ENCODE data around the gene ZRANB1.
A peak's percentile ranks its signal among the peaks of the same experiment; 100 is the strongest.

Gene ZRANB1

DNA sequence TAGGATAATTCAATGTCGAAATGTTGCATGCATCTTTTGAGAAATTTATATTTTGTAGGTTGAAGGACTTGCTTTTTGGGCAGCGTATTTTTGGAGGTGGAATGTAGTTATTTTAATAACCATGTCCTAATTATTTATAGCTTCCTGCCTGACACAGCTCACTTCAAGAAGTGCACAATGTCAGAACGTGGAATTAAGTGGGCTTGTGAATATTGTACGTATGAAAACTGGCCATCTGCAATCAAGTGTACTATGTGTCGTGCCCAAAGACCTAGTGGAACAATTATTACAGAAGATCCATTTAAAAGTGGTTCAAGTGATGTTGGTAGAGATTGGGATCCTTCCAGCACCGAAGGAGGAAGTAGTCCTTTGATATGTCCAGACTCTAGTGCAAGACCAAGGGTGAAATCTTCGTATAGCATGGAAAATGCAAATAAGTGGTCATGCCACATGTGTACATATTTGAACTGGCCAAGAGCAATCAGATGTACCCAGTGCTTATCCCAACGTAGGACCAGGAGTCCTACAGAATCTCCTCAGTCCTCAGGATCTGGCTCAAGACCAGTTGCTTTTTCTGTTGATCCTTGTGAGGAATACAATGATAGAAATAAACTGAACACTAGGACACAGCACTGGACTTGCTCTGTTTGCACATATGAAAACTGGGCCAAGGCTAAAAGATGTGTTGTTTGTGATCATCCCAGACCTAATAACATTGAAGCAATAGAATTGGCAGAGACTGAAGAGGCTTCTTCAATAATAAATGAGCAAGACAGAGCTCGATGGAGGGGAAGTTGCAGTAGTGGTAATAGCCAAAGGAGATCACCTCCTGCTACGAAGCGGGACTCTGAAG, 620 bp downstream of the ZRANB1 start:
- no peak for ATAC-seq
- no peak for TF ChIP-seq SNAI2 (CRISPR knock-in tag; IDR thresholded peaks at IDR 0.05)
- TF ChIP-seq, protein P1, sequence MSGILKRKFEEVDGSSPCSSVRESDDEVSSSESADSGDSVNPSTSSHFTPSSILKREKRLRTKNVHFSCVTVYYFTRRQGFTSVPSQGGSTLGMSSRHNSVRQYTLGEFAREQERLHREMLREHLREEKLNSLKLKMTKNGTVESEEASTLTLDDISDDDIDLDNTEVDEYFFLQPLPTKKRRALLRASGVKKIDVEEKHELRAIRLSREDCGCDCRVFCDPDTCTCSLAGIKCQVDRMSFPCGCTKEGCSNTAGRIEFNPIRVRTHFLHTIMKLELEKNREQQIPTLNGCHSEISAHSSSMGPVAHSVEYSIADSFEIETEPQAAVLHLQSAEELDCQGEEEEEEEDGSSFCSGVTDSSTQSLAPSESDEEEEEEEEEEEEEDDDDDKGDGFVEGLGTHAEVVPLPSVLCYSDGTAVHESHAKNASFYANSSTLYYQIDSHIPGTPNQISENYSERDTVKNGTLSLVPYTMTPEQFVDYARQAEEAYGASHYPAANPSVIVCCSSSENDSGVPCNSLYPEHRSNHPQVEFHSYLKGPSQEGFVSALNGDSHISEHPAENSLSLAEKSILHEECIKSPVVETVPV (CRISPR knock-in tag; IDR thresholded peaks at IDR 0.05), result no peak
- no peak for TF ChIP-seq GLIS3 (CRISPR knock-in tag; IDR thresholded peaks at IDR 0.05)
- TF ChIP-seq ZNF70 (CRISPR knock-in tag; IDR thresholded peaks at IDR 0.05), result no peak
- TF ChIP-seq ZNF565 (CRISPR knock-in tag; conservative IDR thresholded peaks at IDR 0.05; ENCODE audit: low read depth), result no peak
- no peak for TF ChIP-seq ZC3H10 (CRISPR knock-in tag; IDR thresholded peaks at IDR 0.05)
- no peak for TF ChIP-seq ZFP3 (CRISPR knock-in tag; IDR thresholded peaks at IDR 0.05)
- TF ChIP-seq BACH2 (CRISPR knock-in tag; IDR thresholded peaks at IDR 0.05; ENCODE audit: borderline replicate concordance), result no peak
- TF ChIP-seq ESRRG (CRISPR knock-in tag; IDR thresholded peaks at IDR 0.05), result no peak
- no peak for TF ChIP-seq ZNF8 (CRISPR knock-in tag; IDR thresholded peaks at IDR 0.05)
- no peak for TF ChIP-seq TCF4 (CRISPR knock-in tag; IDR thresholded peaks at IDR 0.05; ENCODE audit: borderline replicate concordance)
- TF ChIP-seq CSDC2 (CRISPR knock-in tag; IDR thresholded peaks at IDR 0.05), result no peak
- TF ChIP-seq, protein P2, sequence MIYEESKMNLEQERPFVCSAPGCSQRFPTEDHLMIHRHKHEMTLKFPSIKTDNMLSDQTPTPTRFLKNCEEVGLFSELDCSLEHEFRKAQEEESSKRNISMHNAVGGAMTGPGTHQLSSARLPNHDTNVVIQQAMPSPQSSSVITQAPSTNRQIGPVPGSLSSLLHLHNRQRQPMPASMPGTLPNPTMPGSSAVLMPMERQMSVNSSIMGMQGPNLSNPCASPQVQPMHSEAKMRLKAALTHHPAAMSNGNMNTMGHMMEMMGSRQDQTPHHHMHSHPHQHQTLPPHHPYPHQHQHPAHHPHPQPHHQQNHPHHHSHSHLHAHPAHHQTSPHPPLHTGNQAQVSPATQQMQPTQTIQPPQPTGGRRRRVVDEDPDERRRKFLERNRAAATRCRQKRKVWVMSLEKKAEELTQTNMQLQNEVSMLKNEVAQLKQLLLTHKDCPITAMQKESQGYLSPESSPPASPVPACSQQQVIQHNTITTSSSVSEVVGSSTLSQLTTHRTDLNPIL (CRISPR knock-in tag; IDR thresholded peaks at IDR 0.05; ENCODE audit: low read depth), result no peak
- TF ChIP-seq, protein P3, sequence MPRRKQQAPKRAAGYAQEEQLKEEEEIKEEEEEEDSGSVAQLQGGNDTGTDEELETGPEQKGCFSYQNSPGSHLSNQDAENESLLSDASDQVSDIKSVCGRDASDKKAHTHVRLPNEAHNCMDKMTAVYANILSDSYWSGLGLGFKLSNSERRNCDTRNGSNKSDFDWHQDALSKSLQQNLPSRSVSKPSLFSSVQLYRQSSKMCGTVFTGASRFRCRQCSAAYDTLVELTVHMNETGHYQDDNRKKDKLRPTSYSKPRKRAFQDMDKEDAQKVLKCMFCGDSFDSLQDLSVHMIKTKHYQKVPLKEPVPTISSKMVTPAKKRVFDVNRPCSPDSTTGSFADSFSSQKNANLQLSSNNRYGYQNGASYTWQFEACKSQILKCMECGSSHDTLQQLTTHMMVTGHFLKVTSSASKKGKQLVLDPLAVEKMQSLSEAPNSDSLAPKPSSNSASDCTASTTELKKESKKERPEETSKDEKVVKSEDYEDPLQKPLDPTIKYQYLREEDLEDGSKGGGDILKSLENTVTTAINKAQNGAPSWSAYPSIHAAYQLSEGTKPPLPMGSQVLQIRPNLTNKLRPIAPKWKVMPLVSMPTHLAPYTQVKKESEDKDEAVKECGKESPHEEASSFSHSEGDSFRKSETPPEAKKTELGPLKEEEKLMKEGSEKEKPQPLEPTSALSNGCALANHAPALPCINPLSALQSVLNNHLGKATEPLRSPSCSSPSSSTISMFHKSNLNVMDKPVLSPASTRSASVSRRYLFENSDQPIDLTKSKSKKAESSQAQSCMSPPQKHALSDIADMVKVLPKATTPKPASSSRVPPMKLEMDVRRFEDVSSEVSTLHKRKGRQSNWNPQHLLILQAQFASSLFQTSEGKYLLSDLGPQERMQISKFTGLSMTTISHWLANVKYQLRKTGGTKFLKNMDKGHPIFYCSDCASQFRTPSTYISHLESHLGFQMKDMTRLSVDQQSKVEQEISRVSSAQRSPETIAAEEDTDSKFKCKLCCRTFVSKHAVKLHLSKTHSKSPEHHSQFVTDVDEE (CRISPR knock-in tag; IDR thresholded peaks at IDR 0.05), result no peak

DNA sequence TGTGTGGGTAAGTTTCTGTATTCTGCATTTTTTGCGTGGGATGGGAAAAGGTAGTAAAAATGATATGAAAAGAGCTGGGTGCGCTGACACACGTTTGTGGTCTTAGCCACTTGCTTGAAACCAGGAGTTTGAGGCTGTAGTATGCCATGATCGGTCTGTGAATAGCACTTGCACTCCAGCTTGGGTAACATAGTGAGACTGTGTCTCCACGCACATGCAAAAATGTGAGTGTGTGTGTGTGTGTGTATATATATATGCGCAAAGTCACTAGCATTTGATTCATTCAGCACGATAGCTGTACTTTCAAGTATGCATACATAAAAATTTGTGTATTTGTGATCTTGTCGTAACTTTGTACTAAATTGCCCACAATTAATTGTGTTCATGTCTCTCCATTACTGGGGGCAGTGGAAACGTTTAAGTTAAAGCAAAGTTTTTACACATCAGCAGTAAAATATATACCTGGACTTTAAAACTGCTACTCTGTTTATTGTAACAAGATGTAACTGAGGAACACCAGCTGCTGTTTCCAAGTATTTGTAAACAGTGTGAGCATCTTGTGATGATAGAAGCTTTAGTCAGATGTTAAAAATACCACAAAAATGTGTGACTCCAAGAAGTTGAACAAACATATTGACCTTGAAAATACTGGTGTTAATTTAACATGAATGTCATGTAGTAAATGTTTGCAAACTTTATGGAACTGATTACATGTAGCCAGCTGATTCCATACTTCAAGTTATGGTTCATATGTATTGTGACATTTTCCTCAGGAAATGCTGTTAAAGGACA, 1.6 kb downstream of the ZRANB1 start:
- ATAC-seq, result peak; percentile 76
- no peak for TF ChIP-seq TCF4 (CRISPR knock-in tag; IDR thresholded peaks at IDR 0.05; ENCODE audit: borderline replicate concordance)
- no peak for TF ChIP-seq GLIS3 (CRISPR knock-in tag; IDR thresholded peaks at IDR 0.05)
- TF ChIP-seq ZFP3 (CRISPR knock-in tag; IDR thresholded peaks at IDR 0.05), result no peak
- TF ChIP-seq, protein P1 (CRISPR knock-in tag; IDR thresholded peaks at IDR 0.05), result no peak
- TF ChIP-seq OSR1 (CRISPR knock-in tag; IDR thresholded peaks at IDR 0.05), result no peak
- no peak for TF ChIP-seq ZNF565 (CRISPR knock-in tag; conservative IDR thresholded peaks at IDR 0.05; ENCODE audit: low read depth)
- no peak for TF ChIP-seq PPARA (CRISPR knock-in tag; IDR thresholded peaks at IDR 0.05; ENCODE audit: borderline replicate concordance)
- no peak for TF ChIP-seq ZNF70 (CRISPR knock-in tag; IDR thresholded peaks at IDR 0.05)
- no peak for TF ChIP-seq ARNTL (CRISPR knock-in tag; IDR thresholded peaks at IDR 0.05; ENCODE audit: borderline replicate concordance, low read depth)
- TF ChIP-seq, protein P4, sequence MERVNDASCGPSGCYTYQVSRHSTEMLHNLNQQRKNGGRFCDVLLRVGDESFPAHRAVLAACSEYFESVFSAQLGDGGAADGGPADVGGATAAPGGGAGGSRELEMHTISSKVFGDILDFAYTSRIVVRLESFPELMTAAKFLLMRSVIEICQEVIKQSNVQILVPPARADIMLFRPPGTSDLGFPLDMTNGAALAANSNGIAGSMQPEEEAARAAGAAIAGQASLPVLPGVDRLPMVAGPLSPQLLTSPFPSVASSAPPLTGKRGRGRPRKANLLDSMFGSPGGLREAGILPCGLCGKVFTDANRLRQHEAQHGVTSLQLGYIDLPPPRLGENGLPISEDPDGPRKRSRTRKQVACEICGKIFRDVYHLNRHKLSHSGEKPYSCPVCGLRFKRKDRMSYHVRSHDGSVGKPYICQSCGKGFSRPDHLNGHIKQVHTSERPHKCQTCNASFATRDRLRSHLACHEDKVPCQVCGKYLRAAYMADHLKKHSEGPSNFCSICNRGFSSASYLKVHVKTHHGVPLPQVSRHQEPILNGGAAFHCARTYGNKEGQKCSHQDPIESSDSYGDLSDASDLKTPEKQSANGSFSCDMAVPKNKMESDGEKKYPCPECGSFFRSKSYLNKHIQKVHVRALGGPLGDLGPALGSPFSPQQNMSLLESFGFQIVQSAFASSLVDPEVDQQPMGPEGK (CRISPR knock-in tag; IDR thresholded peaks at IDR 0.05; ENCODE audit: borderline replicate concordance), result no peak
- no peak for TF ChIP-seq SNAI2 (CRISPR knock-in tag; IDR thresholded peaks at IDR 0.05)
- TF ChIP-seq ZFP30 (CRISPR knock-in tag; IDR thresholded peaks at IDR 0.05), result no peak
- TF ChIP-seq, protein P3 (CRISPR knock-in tag; IDR thresholded peaks at IDR 0.05), result no peak
- TF ChIP-seq ZC3H10 (CRISPR knock-in tag; IDR thresholded peaks at IDR 0.05), result no peak
- TF ChIP-seq ZNF8 (CRISPR knock-in tag; IDR thresholded peaks at IDR 0.05), result no peak
- no peak for TF ChIP-seq CSDC2 (CRISPR knock-in tag; IDR thresholded peaks at IDR 0.05)
- no peak for TF ChIP-seq ESRRG (CRISPR knock-in tag; IDR thresholded peaks at IDR 0.05)

All from SK-N-SH treated with all-trans-retinoic acid at 6 μM for 48 hours (cell line).